Neural crest cell (in vitro differentiated cells): Measurements from ENCODE around the gene FAM187B. TPM values are rescaled to one million over a fixed set of nuclear protein-coding genes. Genes with fewer than 3 reads are reported as not detected.

ENCODE experiments used
- DNase-seq: peaks from one replicate; pipeline ENCODE4 v3.0.0; 2021; ENCODE audit warnings: low read depth, mixed read lengths, low spot score
- H3K27ac Mint-ChIP-seq: one replicate; pipeline ENCODE4 v1.8.0; 2021; ENCODE audit warnings: mild to moderate bottlenecking, mixed read lengths; ENCODE audit not compliant: unreplicated experiment
- H3K27me3 Mint-ChIP-seq: 2 replicates; pipeline ENCODE4 v1.8.0; 2021; ENCODE audit warnings: low read depth, mild to moderate bottlenecking, mixed read lengths
- H3K36me3 Mint-ChIP-seq: 2 replicates; pipeline ENCODE4 v1.8.0; 2021; ENCODE audit warnings: low read depth, mild to moderate bottlenecking, mixed read lengths
- H3K4me1 Mint-ChIP-seq: 2 replicates; pipeline ENCODE4 v1.8.0; 2021; ENCODE audit warnings: mixed read lengths
- H3K4me3 Mint-ChIP-seq: one replicate; pipeline ENCODE4 v1.8.0; 2021; ENCODE audit warnings: mild to moderate bottlenecking, mixed read lengths
- H3K9me3 Mint-ChIP-seq: 2 replicates; pipeline ENCODE4 v1.8.0; 2021; ENCODE audit warnings: mixed read lengths
- CTCF ChIP-seq: fragments of 200-600 bp; sonication (generic); conservative IDR thresholded peaks from 2 replicates; pipeline ENCODE4 v1.5.0; 2021; ENCODE audit warnings: antibody characterized with exemption, mild to moderate bottlenecking
- total RNA-seq: library from RNA; stranded (reverse); gene quantifications from 2 replicates; pipeline ENCODE4 v1.2.1, GENCODE V29; 2021

Gene FAM187B
- total RNA-seq, 1 donor from 2014 or later = not detected

GRCh38 chr19:35272122-35272719 lies 43.7 kb upstream of the FAM187B start:
- Mint-ChIP-seq H3K9me3 (no peaks in the 10 kb centered on the region), H3K4me1 (peaks cover 4% of the 10 kb centered on the region), H3K27ac (no peak overlapping the region), H3K4me3 (peak overlapping the region; percentile 56), H3K36me3 (peaks cover 15% of the 10 kb centered on the region), H3K27me3 (no peaks in the 10 kb centered on the region)
- no peak for TF ChIP-seq CTCF
- no peak for DNase-seq

- no peak overlapping the region for H3K27ac Mint-ChIP-seq
- peaks cover 4% of the 10 kb centered on the region for H3K4me1 Mint-ChIP-seq
- H3K9me3 Mint-ChIP-seq = no peaks in the 10 kb centered on the region
- H3K36me3 Mint-ChIP-seq = peaks cover 15% of the 10 kb centered on the region
- no peaks in the 10 kb centered on the region for H3K27me3 Mint-ChIP-seq
- peak overlapping the region; percentile 56 for H3K4me3 Mint-ChIP-seq
- no peak for DNase-seq
- no peak for TF ChIP-seq CTCF
Measured at GRCh38 chr19:35271546-35271945, 43.0 kb upstream of the FAM187B start.

GRCh38 chr19:35270381-35270811 lies 41.9 kb upstream of the FAM187B start:
- no peak for DNase-seq
- no peaks in the 10 kb centered on the region for H3K27me3 Mint-ChIP-seq
- H3K9me3 Mint-ChIP-seq = no peaks in the 10 kb centered on the region
- H3K36me3 Mint-ChIP-seq = peaks cover 13% of the 10 kb centered on the region
- no peak overlapping the region for H3K27ac Mint-ChIP-seq
- H3K4me3 Mint-ChIP-seq = peak overlapping the region; percentile 84
- H3K4me1 Mint-ChIP-seq = peaks cover 7% of the 10 kb centered on the region
- TF ChIP-seq CTCF = no peak

- Mint-ChIP-seq H3K27ac (no peak overlapping the region), H3K4me3 (peak overlapping the region; percentile 84), H3K9me3 (no peaks in the 10 kb centered on the region), H3K27me3 (no peaks in the 10 kb centered on the region), H3K4me1 (peaks cover 7% of the 10 kb centered on the region), H3K36me3 (peaks cover 12% of the 10 kb centered on the region)
- DNase-seq = peak; percentile 78
- peak; percentile 89 for TF ChIP-seq CTCF
Measured at GRCh38 chr19:35269438-35270117, 41.0 kb upstream of the FAM187B start.

GRCh38 chr19:35268536-35269437 lies 40.2 kb upstream of the FAM187B start, which contains the start of gene USF2:
USF2 (plus strand) TSS chr19:35268962; CDS start chr19:35269102, 140 bp downstream.
- Mint-ChIP-seq H3K9me3 (no peaks in the 10 kb centered on the region), H3K27me3 (no peaks in the 10 kb centered on the region), H3K4me3 (peak within 1 kb of the TSS; percentile 96), H3K27ac (peak within 1 kb of the TSS; percentile 86), H3K4me1 (peaks cover 7% of the 10 kb centered on the region), H3K36me3 (peaks cover 8% of the 10 kb centered on the region)
- TF ChIP-seq CTCF = no peak
- DNase-seq = peak; percentile 54
